ENCODE data around the gene MAP3K3.
A peak's percentile ranks its signal among the peaks of the same experiment; 100 is the strongest.
"Not testable (repeated sequence)": the region's sequence is repeated elsewhere in the genome, so short reads cannot be mapped to it uniquely, and the experiment has no call there.

Gene MAP3K3

DNA sequence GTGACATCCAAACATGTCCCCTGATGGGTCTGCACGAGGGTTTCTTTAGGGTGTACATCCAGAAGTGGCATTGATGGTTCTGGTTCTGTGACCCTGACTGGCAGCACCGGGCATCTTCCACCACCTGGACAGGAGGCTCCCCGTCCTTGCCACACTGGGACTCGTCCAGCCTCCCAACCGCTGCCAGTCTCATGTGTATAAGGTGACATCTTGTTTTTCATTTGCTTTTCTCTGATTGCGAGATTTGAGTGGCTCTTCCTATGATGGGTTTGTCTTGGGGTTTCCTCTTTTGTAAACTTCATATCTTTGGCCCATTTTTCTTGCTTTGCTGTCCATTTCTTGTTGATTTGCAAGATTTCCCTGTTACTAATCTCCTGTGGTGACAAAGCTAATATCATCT is 86.9 kb downstream of the MAP3K3 start:
- DNase-seq: no peak

DNA sequence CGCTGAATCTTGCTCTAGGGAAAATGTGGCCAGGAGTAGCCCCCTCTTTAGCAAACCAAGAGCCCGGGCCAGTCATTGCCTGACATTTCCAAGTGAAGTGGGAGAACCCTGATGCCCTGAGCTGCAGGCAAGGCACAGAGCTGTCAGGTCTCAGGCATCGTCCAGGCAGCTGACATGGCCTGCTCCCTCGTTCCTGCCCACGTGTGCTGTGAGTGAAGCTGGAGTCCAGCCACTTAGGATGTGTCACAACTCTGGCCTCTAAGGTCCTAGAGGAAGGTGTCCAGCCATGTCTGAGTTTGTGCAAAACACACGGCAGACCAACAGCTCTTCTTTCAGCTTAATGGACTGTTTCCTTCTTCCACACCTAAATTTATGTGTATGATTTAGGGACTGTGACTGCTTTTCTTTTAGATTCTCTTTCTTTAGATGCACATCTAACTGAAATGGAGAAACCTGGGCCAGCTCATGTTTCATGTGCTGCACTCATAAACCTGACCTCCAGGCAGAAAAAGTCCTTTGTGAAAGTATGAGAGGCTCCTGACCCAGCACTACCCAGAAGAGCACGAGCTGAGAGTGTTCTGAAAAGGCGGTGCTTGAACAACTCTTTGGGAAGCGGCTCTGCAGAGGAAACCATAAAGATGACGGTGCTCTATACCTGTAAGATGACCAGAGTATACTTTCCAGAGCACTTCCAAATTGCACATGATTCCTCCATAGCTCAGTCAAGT is 92.5 kb downstream of the MAP3K3 start:
- DNase-seq: no peak

DNA sequence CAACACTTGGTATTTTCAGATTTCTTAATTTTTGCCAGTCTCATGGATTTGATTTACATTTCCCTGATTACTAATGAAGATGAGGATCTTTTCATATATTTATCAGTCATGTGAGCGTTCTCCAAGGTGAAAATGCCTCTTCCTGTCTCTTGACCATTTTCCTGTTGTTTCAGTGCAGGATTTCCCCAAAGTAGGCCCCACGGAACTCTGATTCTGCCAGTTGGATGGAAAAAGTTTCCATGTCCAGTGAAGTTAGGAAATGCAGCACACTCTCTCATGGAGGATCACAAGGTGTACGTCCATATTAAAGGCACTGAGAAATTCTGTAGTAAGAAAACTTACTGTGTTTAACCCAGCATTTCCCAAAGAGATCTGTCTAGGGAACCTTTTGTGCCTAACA is 94.2 kb downstream of the MAP3K3 start:
- no peak for DNase-seq

DNA sequence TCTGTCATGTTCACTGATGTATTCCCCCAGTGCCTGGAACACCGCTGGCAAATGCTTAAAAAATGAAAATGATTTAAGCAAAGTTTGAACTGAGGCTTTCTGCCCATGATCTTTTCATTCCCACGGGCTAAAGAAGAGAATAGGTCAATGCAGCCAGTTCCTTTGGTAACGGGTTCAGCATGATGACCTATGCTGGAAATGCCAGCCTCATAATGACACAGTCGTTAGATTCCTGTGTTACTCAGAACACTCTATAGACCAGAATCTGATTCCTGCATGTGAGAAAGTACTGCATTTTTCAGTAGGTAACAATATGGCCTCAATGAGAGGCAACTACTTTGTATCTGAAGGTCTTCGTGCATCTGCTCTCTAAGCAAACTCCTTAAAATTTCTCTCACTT is 96.8 kb downstream of the MAP3K3 start:
- DNase-seq: no peak

DNA sequence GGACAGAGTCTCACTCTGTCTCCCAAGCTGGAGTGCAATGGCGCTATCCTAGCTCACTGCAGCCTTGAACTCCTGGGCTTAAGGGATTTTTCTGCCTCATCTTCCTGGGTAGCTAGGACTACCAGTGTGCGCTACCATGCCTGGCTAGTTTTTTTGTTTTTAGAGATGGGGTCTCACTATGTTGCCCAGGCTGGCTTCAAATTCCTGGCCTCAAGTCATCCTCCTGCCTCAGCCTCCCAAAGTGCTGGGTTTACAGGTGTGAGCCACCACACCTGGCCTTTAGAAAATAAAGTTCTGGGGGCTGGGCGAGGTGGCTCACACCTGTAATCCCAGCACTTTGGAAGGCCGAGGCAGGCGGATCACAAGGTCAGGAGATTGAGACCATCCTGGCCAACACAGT is 98.0 kb downstream of the MAP3K3 start:
- not testable (repeated sequence) for DNase-seq

DNA sequence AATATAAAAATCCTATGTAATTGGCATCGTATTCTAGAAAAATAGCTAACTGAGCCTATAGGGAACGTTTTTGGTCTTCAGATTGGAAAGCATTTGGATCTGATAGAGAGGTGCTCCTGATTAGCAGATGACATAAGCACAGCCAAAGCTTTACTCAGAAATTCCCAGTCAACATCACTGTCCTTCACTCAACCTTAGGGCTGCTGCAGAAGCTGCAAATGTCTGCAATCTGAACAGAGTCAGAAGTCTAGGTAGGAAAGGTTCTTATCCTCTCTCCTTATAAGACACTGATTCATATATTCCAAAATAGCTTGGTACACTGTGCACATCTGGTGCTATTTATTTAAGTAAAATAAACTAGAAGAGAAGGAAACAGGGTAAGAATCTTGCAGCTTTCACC is 100.2 kb downstream of the MAP3K3 start:
- DNase-seq: no peak

DNA sequence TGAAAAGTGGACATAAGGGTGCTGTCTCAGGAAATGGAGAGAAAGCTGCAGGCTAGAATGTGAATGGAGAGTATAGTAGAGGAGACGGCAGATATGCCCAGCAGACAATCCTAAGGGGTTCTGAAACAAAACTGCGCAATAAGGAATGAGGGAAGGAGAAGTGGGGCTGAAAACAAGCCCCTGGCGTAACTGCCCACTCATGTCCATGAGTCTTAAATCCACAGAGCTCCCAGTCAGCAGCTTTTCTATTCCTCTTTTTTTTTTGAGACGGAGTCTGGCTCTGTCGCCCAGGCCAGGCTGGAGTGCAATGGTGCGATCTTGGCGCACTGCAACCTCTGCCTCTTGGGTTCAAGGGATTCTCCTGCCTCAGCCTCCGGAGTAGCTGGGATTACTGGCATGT is 113.5 kb downstream of the MAP3K3 start:
- no peak for DNase-seq

DNA sequence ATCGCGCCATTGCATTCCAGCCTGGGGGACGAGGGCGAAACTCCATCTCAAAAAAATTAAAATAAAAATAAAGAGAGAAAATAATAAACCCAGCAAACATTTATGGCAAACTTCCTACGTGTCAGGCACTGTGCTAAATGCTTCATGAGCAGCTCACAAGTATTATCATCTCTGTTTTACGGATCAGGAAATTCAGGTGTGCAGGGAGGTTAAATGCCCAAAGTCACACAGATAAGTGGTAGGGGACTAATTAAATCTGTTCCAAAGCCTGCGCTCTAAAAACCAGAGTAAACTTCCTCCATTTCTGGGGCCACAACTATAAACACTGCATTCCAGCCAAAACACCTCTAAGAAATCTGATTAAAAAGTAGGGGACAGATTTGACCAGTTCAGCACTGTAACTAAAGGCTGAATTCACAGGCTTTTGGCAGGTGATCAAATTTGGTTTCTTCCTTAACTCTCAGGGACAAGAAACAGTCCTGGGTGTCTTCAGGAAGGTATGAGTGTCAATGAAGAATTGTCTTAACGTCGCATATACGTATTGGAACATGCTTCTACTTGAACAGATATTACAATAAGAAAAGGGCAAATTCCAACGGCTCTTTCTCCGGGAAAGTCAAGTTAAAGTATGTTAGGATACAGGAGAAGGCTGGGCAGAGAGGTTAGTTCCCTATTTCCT is 118.4 kb downstream of the MAP3K3 start:
- DNase-seq: peak; percentile 1

DNA sequence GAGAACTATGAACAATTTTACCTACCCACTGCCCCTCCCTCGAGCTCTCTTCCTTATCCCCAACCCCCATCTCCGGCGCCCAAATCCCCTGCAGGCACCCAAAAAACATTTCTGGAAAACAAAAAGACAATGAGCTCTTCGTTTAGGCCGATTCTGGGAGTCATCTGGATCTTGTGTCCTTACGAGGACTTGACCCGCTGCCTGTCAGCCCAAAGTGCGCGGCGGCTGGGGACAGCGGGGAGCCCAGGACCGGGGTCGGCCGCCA is 118.9 kb downstream of the MAP3K3 start:
- no peak for DNase-seq

DNA sequence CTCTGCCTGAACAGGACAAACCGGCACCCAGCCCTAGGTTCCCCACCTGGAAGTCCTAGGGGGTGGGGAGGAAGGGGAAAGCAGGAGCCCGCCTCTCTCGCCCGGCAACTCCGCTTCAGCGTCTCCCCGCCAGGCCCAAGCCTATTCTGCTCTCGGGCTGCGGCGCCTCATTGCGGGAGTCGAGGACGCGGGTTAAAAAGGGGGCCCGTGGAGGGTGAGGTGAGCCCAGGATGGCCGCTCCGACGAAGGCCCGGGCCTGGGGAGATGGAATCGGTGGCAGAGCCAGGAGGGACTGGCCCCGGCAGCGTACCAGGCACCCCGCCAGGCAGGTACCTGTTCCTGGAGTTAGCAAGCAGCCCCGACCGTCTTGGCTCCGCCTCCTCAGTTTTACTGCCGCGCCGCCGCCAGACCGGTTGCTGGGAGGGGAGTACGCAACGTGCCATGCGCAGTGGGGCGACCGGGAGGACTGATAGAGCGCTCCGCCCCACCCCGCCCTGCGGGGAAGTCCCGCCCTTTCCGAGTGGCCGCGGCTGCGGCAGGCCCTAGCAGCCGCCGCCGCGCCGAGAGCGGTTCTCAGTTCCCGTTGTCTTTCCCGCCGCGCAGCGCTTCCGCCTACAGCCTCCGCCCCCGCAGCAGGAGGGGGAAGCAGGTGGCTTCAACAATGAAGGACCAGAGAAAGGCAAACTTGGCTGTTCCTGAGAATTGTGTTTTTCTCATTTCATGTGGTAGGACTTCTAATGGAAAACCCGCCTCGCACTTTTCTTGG is 119.4 kb downstream of the MAP3K3 start, which contains the start of gene STRADA:
TSS of gene STRADA (minus strand) at position 392 of the 766 bp plus-strand sequence. CDS start 13,430 bp downstream, outside the sequence.
- DNase-seq: peak; percentile 95
